Ascending aorta (tissue), 2 donors: ENCODE results near the gene NUDT5. TPM values are rescaled to one million over a fixed set of nuclear protein-coding genes. Genes with fewer than 3 reads are reported as not detected.
"Not testable (repeated sequence)": the region's sequence is repeated elsewhere in the genome, so short reads cannot be mapped to it uniquely, and the experiment has no call there.

Experiments used
- DNase-seq, 2 donors: peaks; one replicate each; pipeline ENCODE4 v3.0.0-alpha.2; 2019; ENCODE audit warnings: low spot score in 2 of 2
- H3K27ac ChIP-seq, 2 donors: fragments of 200-600 bp; sonication (generic); one replicate each; pipeline ENCODE4 v1.5.1; 2016 to 2017; ENCODE audit warnings: mild to moderate bottlenecking in 1 of 2
- H3K27me3 ChIP-seq: fragments of 200-600 bp; sonication (generic); one replicate; pipeline ENCODE4 v1.5.1; 2017
- H3K36me3 ChIP-seq, 2 donors: fragments of 200-600 bp; sonication (generic); one replicate each; pipeline ENCODE4 v1.5.1; 2016
- H3K4me1 ChIP-seq, 2 donors: fragments of 200-600 bp; sonication (generic); one replicate each; pipeline ENCODE4 v1.5.1; 2016 to 2017; ENCODE audit warnings: mild to moderate bottlenecking in 1 of 2
- H3K4me3 ChIP-seq, 2 donors: fragments of 200-600 bp; sonication (generic); one replicate each; pipeline ENCODE4 v1.5.1; 2016 to 2017; ENCODE audit warnings: mild to moderate bottlenecking in 1 of 2
- H3K9me3 ChIP-seq, 2 donors: fragments of 200-600 bp; sonication (generic); one replicate each; pipeline ENCODE4 v1.5.1; 2016
- CTCF ChIP-seq, 3 experiments: fragments of 200-600 bp in 2 of 3; fragments of 450-650 bp in 1 of 3; sonication (generic) in 2 of 3; IDR thresholded peaks; one replicate each; pipeline ENCODE4 v1.5.1; 2016 to 2019; ENCODE audit warnings: antibody characterized with exemption in 3 of 3, mild to moderate bottlenecking in 1 of 3, moderate library complexity in 1 of 3
- intact Hi-C: fragments of 100-400 bp; cut with DNase I; formaldehyde crosslinking; loops from one replicate; pipeline ENCODE4 v1.15.1; 2023
- total RNA-seq: library from RNA; depleted of rRNA; stranded (reverse); fragments of >200 nt; gene quantifications from one replicate; pipeline ENCODE4 v1.1.0, GENCODE V29; 2016

NUDT5 gene
- total RNA-seq, 1 donor from 2014 or later, result 10.2 TPM

- Histone ChIP-seq H3K9me3 (no peaks in the 10 kb centered on the region), H3K4me3 (no peak overlapping the region), H3K4me1 (no peaks in the 10 kb centered on the region), H3K36me3 (peaks cover 32 to 73% of the 10 kb centered on the region in 2 donors), H3K27me3 (no peaks in the 10 kb centered on the region), H3K27ac (no peak overlapping the region)
- intact Hi-C loops, result no loop called here
- no peak for TF ChIP-seq CTCF (IDR thresholded peaks at IDR 0.05)
- DNase-seq, result no peak
Observed at GRCh38 chr10:12179606-12180170, 16.0 kb downstream of the NUDT5 start.

- Histone ChIP-seq H3K9me3 (no peaks in the 10 kb centered on the region), H3K27ac (no peak overlapping the region), H3K4me3 (no peak overlapping the region), H3K36me3 (peaks cover 49 to 84% of the 10 kb centered on the region in 2 donors), H3K27me3 (no peaks in the 10 kb centered on the region), H3K4me1 (no peaks in the 10 kb centered on the region)
- intact Hi-C loops, result no loop called here
- no peak for DNase-seq
- no peak for TF ChIP-seq CTCF (IDR thresholded peaks at IDR 0.05)
Observed at GRCh38 chr10:12177642-12178041, 18.0 kb downstream of the NUDT5 start.

- intact Hi-C loops, H3K4me1 ChIP-seq, H3K27me3 ChIP-seq, H3K4me3 ChIP-seq, H3K27ac ChIP-seq, H3K9me3 ChIP-seq, DNase-seq: not testable (repeated sequence)
- H3K36me3 ChIP-seq, result peaks cover 72 to 97% of the 10 kb centered on the region in 2 donors
Observed at GRCh38 chr10:12171512-12171911, 24.2 kb downstream of the NUDT5 start.

GRCh38 chr10:12165999-12166775 lies 29.5 kb downstream of the NUDT5 start:
- H3K27ac ChIP-seq, result no peak overlapping the region
- H3K4me3 ChIP-seq, result no peak overlapping the region
- TF ChIP-seq CTCF (IDR thresholded peaks at IDR 0.05), result no peak
- H3K36me3 ChIP-seq, result peaks cover 64 to 86% of the 10 kb centered on the region in 2 donors
- H3K9me3 ChIP-seq, result no peaks in the 10 kb centered on the region
- intact Hi-C loops, result no loop called here
- DNase-seq, result no peak
- H3K27me3 ChIP-seq, result no peaks in the 10 kb centered on the region
- H3K4me1 ChIP-seq, result no peaks in the 10 kb centered on the region

- Histone ChIP-seq H3K27ac (no peak overlapping the region), H3K9me3 (no peaks in the 10 kb centered on the region), H3K36me3 (peaks cover 60 to 83% of the 10 kb centered on the region in 2 donors), H3K27me3 (no peaks in the 10 kb centered on the region), H3K4me1 (no peaks in the 10 kb centered on the region), H3K4me3 (no peak overlapping the region)
- no peak for TF ChIP-seq CTCF (IDR thresholded peaks at IDR 0.05)
- intact Hi-C loops, result no loop called here
- DNase-seq, result no peak
Observed at GRCh38 chr10:12165036-12165435, 30.7 kb downstream of the NUDT5 start.

- Histone ChIP-seq H3K27ac (no peak overlapping the region), H3K27me3 (no peaks in the 10 kb centered on the region), H3K4me3 (no peak overlapping the region), H3K9me3 (no peaks in the 10 kb centered on the region), H3K4me1 (no peaks in the 10 kb centered on the region), H3K36me3 (peaks cover 59 to 80% of the 10 kb centered on the region in 2 donors)
- intact Hi-C loops, result no loop called here
- no peak for DNase-seq
- no peak for TF ChIP-seq CTCF (IDR thresholded peaks at IDR 0.05)
Observed at GRCh38 chr10:12164085-12164484, 31.6 kb downstream of the NUDT5 start.
